Stimulated activated CD4-positive, alpha-beta T cell treated with anti-CD3 and anti-CD28 coated beads, Interleukin-2, amount 100 ng/mL, for 4 hours (primary cell): Measurements from ENCODE around the gene SPTBN4.
A peak's percentile ranks its signal among the peaks of the same experiment; 100 is the strongest.

Experiments used
- DNase-seq: peaks from one replicate; pipeline ENCODE4 v3.0.0-alpha.2; 2020; ENCODE audit warnings: low read depth

The SPTBN4 gene

GRCh38 chr19:40604647-40605215 lies 137.9 kb downstream of the SPTBN4 start:
- no peak for DNase-seq

GRCh38 chr19:40605216-40605971 lies 138.6 kb downstream of the SPTBN4 start:
- peak; percentile 87 for DNase-seq

GRCh38 chr19:40607311-40608239 lies 140.8 kb downstream of the SPTBN4 start:
- DNase-seq, result no peak

- no peak for DNase-seq
These were observed 141.4 kb downstream of the SPTBN4 start for GRCh38 chr19:40608240-40608621.

GRCh38 chr19:40608957-40609356 lies 142.2 kb downstream of the SPTBN4 start:
- no peak for DNase-seq

- DNase-seq, result peak; percentile 81
These were observed 143.0 kb downstream of the SPTBN4 start for GRCh38 chr19:40609561-40610395.

- peak; percentile 48 for DNase-seq
These were observed 143.7 kb downstream of the SPTBN4 start for GRCh38 chr19:40610396-40611064.

GRCh38 chr19:40611096-40611495 lies 144.3 kb downstream of the SPTBN4 start:
- no peak for DNase-seq

- no peak for DNase-seq
These were observed 145.3 kb downstream of the SPTBN4 start for GRCh38 chr19:40611900-40612698.

- peak; percentile 79 for DNase-seq
These were observed 146.3 kb downstream of the SPTBN4 start for GRCh38 chr19:40612831-40613689.

GRCh38 chr19:40613690-40614621 lies 147.2 kb downstream of the SPTBN4 start:
- DNase-seq, result peak; percentile 89

- DNase-seq, result peak; percentile 98
These were observed 148.0 kb downstream of the SPTBN4 start for GRCh38 chr19:40614622-40615411.

- DNase-seq, result no peak
These were observed 149.4 kb downstream of the SPTBN4 start for GRCh38 chr19:40616178-40616577.

- no peak for DNase-seq
These were observed 150.1 kb downstream of the SPTBN4 start for GRCh38 chr19:40616941-40617340.

- DNase-seq, result no peak
These were observed 151.2 kb downstream of the SPTBN4 start for GRCh38 chr19:40617961-40618360.

- no peak for DNase-seq
These were observed 152.7 kb downstream of the SPTBN4 start for GRCh38 chr19:40619333-40620160.

GRCh38 chr19:40620161-40620485 lies 153.3 kb downstream of the SPTBN4 start:
- no peak for DNase-seq
